Ureter (tissue), 1 donor: ENCODE measurements around the gene POLE2. TPM values are rescaled to one million over a fixed set of nuclear protein-coding genes. Genes with fewer than 3 reads are reported as not detected.
"Not testable (repeated sequence)": the region's sequence is repeated elsewhere in the genome, so short reads cannot be mapped to it uniquely, and the experiment has no call there.

Experiments
- DNase-seq: peaks from one replicate; pipeline ENCODE4 v3.0.0-alpha.2; 2020; ENCODE audit warnings: low spot score
- total RNA-seq: library from RNA; stranded (reverse); gene quantifications from one replicate; pipeline ENCODE4 v1.2.4, GENCODE V29; 2023
- donor health status: DM: yes; HTN: yes; CAD: no.

POLE2 gene
- total RNA-seq, 1 donor from 2014 or later, result 4.6 TPM

DNA sequence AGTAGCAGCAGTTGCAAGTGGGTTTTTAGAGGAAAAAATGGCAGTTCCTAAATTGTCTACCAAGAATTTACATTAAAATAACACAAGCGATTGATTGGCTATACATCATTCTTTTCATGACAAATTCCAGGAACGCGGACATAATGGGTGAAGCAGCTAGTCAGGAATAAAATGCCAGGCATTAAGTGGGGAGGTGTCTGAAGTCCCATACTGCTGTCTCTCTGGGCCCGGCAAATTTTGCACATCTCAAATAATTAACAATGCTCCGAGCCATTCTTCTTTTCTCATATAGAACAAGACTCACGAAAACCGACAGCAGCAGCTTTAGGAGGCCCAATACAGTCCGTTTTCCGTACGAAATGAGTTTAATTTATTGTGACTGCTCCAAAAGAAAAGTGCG lies 68.3 kb downstream of the POLE2 start:
- no peak for DNase-seq

DNA sequence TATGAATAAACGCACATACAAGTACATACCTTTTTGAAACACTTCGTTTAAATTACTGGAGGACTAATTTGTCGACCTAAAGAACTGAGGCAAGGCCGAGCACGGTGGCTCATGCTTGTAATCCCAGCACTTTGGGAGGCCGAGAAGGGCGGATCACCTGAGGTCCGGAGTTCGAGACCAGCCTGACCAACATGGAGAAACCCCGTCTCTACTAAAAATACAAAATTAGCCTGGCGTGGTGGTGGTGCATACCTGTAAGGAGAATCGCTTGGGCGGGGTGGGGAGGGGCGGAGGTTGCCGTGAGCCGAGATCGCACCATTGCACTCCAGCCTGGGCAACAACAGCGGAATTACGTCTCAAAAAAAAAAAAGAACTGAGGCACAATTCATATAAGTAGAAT lies 68.7 kb downstream of the POLE2 start:
- DNase-seq, result not testable (repeated sequence)

DNA sequence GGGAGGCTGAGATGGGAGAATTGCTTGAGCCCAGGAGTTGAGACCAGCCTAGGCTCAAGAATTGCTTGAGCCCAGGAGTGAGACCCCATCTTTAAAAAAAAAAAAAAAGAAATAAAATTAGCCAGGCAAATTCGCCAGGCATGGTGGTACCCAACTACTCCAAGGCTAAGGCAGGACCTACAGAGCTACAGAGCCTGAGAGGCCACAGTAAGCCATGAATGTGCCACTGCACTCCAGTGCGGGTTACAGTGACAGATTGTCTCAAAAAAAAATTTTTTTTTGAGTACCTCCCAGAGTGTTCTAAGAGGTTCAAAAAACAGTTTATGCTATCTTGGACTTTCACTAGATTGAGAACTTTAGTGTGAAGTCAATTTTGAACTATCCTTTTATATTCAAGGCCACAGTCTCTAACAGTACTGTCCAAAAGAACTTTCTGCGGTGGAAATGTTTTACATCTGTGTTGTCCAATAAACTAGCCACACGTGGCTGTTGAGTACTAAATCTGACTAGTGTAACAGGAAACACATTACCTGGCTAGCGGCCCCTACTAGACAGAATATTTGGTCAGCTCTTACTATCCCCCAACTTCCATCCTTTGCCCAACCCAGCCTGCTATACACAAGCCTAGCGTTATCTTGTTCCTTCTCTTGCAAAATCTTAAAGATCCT lies 70.0 kb downstream of the POLE2 start:
- no peak for DNase-seq

DNA sequence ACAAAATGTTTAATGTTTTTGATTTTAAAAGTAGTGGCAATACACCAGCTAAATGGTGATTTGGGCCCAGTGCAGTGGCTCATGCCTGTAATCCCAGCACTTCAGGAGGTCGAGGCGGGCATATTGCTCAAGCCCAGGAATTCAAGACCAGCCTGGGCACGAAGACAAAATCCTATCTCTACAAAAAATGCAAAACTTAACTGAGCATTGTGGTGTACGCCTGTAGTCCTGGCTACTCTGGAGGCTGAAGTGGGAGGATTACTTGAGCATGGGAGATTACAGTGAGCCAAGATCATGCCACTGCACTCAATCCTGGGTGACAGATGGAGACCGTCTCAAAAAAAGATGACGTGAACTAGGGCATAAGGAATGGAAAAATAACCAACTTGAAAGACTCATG lies 72.2 kb downstream of the POLE2 start:
- no peak for DNase-seq

DNA sequence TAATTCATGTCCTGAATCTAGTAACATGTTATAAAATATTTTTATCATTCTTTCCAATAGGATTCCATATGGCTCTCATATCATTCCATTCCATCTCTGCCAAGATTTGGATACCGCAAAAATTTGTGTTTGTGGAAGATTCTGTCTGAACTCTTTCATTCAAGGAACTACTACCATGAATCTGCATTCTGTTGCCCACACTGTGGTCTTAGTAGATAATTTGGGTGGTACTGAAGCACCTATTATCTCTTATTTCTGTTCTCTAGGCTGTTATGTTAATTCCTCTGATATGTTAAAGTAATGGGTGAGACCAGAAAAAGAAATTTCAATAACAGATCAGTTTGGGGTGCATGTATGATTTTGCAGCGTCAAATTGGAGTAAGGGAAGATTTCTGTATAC lies 73.8 kb downstream of the POLE2 start:
- DNase-seq, result no peak

DNA sequence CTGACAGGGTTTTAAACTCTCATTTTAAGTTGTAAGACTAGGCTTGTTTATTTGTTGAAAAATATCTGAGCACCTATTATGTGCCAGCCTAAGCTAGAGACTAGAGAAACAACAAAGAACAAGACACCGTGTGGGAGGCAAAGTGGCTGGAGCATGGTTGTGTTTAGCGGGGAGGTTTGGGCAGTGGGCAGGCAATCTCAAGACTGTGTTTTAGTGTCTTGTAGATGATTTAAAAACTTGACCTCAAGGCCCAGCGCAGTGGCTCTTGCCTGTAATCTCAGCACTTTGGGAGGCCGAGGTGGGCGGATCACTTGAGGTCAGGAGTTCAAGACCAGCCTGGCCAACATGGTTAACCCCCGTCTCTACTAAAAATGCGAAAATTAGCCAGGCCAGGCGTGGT lies 75.3 kb downstream of the POLE2 start:
- no peak for DNase-seq

DNA sequence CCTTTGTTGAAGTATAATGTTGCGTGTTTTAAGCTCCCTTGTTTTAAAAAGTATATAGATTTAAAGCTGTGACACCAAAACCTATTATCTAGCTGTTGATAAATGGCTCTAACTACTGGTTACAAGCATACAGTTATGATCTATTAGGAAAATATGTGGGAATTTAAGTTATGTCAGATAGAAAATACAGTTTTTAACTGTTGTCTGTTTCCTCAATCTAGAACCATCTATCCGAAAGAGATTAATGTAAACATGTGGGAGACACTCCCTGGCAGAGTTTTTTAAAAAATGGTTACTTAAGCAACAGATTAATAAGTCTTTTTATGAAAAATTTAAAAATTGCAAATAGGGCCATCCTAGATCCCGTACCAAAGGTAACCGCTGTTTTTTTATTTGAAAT lies 75.8 kb downstream of the POLE2 start:
- no peak for DNase-seq

DNA sequence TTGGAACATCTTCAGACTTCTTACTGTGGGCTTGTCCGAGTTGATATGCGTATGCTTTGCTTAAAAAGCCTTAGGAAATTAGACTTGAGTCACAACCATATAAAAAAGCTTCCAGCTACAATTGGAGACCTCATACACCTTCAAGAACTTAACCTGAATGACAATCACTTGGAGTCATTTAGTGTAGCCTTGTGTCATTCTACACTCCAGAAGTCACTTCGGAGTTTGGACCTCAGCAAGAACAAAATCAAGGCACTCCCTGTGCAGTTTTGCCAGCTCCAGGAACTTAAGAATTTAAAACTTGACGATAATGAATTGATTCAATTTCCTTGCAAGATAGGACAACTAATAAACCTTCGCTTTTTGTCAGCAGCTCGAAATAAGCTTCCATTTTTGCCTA lies 80.4 kb downstream of the POLE2 start:
- no peak for DNase-seq

DNA sequence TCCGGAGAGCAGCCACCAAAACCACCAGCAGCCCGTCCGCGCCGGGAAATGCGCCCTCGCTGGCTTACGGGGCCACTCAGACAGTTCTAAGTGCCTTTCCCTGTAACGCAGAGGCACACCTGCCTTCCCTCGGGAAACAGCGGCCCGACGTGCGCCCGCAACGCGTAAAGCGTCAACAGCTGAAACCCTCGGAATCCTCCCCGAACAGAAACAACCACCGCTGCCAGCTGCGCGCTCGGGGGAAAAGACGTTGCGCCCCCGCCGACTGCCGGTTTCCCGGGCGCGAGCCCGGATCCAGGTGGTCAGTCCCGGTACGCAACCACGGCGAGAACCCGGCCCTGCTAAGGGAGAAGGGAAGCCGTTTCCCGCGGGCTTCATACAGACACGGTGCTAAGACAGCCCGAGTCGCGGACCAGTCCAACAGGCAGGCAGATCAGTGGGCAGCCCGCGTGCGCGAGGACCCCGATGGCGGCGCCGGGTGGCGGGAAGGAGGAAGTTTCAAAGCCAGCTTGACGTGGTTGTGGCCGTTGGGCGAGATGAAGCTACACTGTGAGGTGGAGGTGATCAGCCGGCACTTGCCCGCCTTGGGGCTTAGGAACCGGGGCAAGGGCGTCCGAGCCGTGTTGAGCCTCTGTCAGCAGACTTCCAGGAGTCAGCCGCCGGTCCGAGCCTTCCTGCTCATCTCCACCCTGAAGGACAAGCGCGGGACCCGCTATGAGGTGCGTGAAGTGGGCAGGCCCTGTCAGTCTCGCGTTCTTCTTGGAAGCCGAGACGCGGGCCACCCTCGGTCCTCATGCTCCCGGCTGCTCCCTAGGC lies 89.3 kb downstream of the POLE2 start, which contains the start of gene LRR1:
TSS of gene LRR1 (plus strand) at position 456 of the 816 bp plus-strand sequence. CDS start at position 537, 81 bp downstream.
- DNase-seq, result peak; percentile 88

DNA sequence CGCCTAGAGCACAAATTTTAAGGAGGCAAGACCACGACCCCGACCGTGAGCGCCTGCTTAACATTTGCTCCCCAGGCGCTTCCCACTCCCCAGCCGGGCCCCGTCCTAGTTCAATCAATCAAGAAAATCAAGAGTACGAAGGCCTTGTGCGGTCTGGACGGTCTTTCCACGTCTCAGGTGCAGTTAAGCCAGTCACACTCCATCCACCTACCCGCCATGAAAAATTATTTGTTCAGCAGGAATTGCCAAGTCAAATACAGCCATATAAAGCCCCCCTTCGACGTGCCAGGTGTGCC lies 89.9 kb downstream of the POLE2 start:
- DNase-seq, result no peak

DNA sequence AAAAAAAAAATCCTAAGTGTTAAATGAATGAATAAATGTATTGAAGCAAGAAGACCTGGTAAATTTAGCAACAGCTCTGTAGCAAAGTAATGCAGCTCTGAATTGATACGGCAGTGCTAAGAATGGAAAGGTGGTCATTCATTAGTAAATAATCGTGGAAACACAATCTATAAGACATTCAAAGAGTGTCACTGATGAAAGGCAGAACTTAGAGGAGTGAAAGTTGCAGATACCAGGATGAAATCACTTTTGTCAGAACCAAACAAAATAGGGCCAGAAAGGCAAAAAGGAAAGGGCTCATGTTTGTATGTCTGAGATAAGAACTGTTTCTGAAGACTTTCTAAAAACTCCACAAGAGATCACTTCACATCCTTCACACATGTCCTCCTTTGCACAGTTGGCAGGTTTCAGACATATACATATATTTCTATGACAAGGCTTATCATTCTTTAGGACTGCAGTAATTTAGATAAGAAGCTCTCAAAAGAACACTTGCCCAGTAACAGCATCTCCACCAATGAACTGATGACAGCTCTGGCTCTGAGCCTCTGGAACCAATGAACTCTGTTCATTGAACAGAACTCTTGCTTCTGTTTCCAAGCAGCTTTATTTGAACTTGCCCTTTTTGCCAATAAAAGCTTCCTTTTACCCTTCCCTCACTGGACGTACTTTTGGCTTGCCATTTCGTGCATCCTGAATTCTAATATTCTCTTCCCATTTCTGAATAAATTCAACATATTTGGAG lies 93.5 kb downstream of the POLE2 start:
- no peak for DNase-seq

Other genes starting within 250 kb of the POLE2 start
- 993 TPM for gene RPS29, start 101.8 kb downstream of the POLE2 start, total RNA-seq
- 7.1 TPM for gene LRR1, start 89.3 kb downstream of the POLE2 start, total RNA-seq
- 176 TPM for gene RPL36AL, start 67.6 kb downstream of the POLE2 start, total RNA-seq
- gene MGAT2, start 67.4 kb downstream of the POLE2 start, total RNA-seq, result 29.2 TPM
- 5.5 TPM for gene DNAAF2, start 53.0 kb downstream of the POLE2 start, total RNA-seq
- gene KLHDC1, start 4.9 kb upstream of the POLE2 start, total RNA-seq, result 9.8 TPM
- gene KLHDC2, start 79.9 kb upstream of the POLE2 start, total RNA-seq, result 63.9 TPM
- 108 TPM for gene NEMF, start 164.6 kb upstream of the POLE2 start, total RNA-seq
- gene ARF6, start 204.9 kb upstream of the POLE2 start, total RNA-seq, result 75.5 TPM